HCT116 (cell line): Measurements from ENCODE around the gene NEURL4.
A peak's percentile ranks its signal among the peaks of the same experiment; 100 is the strongest.

Experiments used
- CEBPB ChIP-seq: IDR thresholded peaks from 2 replicates; pipeline ENCODE4 v1.6.1; 2012; ENCODE audit warnings: low read depth
- CTCF ChIP-seq, 3 experiments: fragments of 200-600 bp in 1 of 3; sonication (generic) in 1 of 3; IDR thresholded peaks in 2 of 3; conservative IDR thresholded peaks in 1 of 3; 2 replicates each; pipeline ENCODE4 v1.5.1; 2012 to 2017; ENCODE audit warnings: low read depth in 2 of 3, low read length in 2 of 3, antibody characterized with exemption in 1 of 3, borderline replicate concordance in 1 of 3, control low read depth in 1 of 3, mild to moderate bottlenecking in 1 of 3, mixed read lengths in 1 of 3, mixed run types in 1 of 3, moderate library complexity in 1 of 3; ENCODE audit not compliant: insufficient read depth in 1 of 3
- EZH2phosphoT487 ChIP-seq: fragments of 200-600 bp; IDR thresholded peaks from 2 replicates; pipeline ENCODE4 v1.6.1; 2018; ENCODE audit warnings: antibody characterized with exemption, borderline replicate concordance
- MAX ChIP-seq: IDR thresholded peaks from 2 replicates; pipeline ENCODE4 v1.6.1; 2012
- POLR2A ChIP-seq: IDR thresholded peaks from 2 replicates; pipeline ENCODE4 v1.7.0; 2011; ENCODE audit warnings: borderline replicate concordance; ENCODE audit not compliant: insufficient read depth, insufficient read length; ENCODE audit errors: extremely low read depth
- POLR2AphosphoS5 ChIP-seq: IDR thresholded peaks from 2 replicates; pipeline ENCODE4 v1.6.1; 2011; ENCODE audit warnings: mild to moderate bottlenecking, low read depth, low read length, moderate library complexity
- SIN3A ChIP-seq: IDR thresholded peaks from 2 replicates; pipeline ENCODE4 v1.6.1; 2012; ENCODE audit warnings: low read depth
- ZBTB33 ChIP-seq: IDR thresholded peaks from 2 replicates; pipeline ENCODE4 v1.6.1; 2011; ENCODE audit warnings: mild to moderate bottlenecking, low read length, moderate library complexity; ENCODE audit not compliant: insufficient replicate concordance; ENCODE audit errors: extremely low read depth
- TF ChIP-seq, protein P1 (sequence below): IDR thresholded peaks from 2 replicates; pipeline ENCODE4 v1.6.1; 2012; ENCODE audit warnings: low read depth

DNA sequence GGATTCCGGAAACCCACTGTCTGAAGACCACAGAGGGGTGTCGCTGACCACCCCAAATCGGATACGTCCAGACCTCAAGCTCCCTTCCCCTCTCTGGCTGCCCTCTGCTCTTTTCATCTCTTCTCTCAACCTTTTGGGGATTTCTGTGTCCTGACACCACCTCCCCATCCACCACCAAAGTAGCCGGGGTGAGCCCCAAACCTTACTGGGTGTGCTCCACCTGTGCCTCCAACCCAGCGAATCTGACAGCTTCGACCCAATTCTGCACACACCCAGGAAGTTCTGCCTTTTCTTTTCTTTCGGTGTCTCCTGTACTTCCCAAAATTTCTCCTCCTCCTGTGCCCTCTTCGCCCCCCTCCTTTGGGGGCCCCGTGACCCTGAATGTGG lies 23.4 kb upstream of the NEURL4 start:
- peak in 1 of 3 experiments; percentile 73; a peak in 2 of 6 replicates for TF ChIP-seq CTCF (IDR thresholded peaks at IDR 0.05 in 2 of 3, conservative IDR thresholded peaks at IDR 0.05 in 1 of 3; ENCODE audit: borderline replicate concordance in 1 of 3, insufficient read depth in 1 of 3, low read depth in 2 of 3, low read length in 2 of 3)
- no peak for TF ChIP-seq POLR2AphosphoS5
- no peak for TF ChIP-seq EZH2phosphoT487
- no peak for TF ChIP-seq MAX
- no peak for TF ChIP-seq CEBPB
- no peak for TF ChIP-seq POLR2A
- no peak for TF ChIP-seq ZBTB33
- no peak for TF ChIP-seq SIN3A
- TF ChIP-seq, protein P1, sequence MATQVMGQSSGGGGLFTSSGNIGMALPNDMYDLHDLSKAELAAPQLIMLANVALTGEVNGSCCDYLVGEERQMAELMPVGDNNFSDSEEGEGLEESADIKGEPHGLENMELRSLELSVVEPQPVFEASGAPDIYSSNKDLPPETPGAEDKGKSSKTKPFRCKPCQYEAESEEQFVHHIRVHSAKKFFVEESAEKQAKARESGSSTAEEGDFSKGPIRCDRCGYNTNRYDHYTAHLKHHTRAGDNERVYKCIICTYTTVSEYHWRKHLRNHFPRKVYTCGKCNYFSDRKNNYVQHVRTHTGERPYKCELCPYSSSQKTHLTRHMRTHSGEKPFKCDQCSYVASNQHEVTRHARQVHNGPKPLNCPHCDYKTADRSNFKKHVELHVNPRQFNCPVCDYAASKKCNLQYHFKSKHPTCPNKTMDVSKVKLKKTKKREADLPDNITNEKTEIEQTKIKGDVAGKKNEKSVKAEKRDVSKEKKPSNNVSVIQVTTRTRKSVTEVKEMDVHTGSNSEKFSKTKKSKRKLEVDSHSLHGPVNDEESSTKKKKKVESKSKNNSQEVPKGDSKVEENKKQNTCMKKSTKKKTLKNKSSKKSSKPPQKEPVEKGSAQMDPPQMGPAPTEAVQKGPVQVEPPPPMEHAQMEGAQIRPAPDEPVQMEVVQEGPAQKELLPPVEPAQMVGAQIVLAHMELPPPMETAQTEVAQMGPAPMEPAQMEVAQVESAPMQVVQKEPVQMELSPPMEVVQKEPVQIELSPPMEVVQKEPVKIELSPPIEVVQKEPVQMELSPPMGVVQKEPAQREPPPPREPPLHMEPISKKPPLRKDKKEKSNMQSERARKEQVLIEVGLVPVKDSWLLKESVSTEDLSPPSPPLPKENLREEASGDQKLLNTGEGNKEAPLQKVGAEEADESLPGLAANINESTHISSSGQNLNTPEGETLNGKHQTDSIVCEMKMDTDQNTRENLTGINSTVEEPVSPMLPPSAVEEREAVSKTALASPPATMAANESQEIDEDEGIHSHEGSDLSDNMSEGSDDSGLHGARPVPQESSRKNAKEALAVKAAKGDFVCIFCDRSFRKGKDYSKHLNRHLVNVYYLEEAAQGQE, result no peak
